Measurements from ENCODE around the gene TMBIM1. TPM values are rescaled to one million over a fixed set of nuclear protein-coding genes. Genes with fewer than 3 reads are reported as not detected.

The TMBIM1 gene
- total RNA-seq, result 100 to 1,000 TPM in 1 of 2 experiments, 10 to 100 TPM in 1; 95.1 to 100 TPM
- 100 to 1,000 TPM in 1 of 3 donors, 10 to 100 TPM in 2; 75.8 to 114 (median 80.3) TPM for polyA plus RNA-seq
- 64.2 to 169 (median 76.7) reads per million in 6 experiments for total RNA-seq

- Mint-ChIP-seq H3K9me3 (no peaks in the 10 kb centered on the region), H3K27me3 (no peaks in the 10 kb centered on the region), H3K4me1 (peaks cover 27 to 64% (median 59%) of the 10 kb centered on the region in 4 donors), H3K27ac (peak within 1 kb of the TSS; percentile 97 to 99 (median 98)), H3K36me3 (no peaks in the 10 kb centered on the region), H3K4me3 (peak within 1 kb of the TSS; percentile 87 to 99 (median 96))
- ATAC-seq (peak; percentile 79 to 86), DNase-seq (peak; percentile 66 to 90 (median 82))
- POLR2A ChIA-PET, result interaction anchor here (0.6 to 9.8 kb wide), 12 partner anchors 10 to 115 kb away, joined by 3 to 206 read pairs (median 4); partner anchors contain the start of genes AAMP, CATIP and PNKD
Measured at GRCh38 chr2:218292048-218293014, at the start of gene TMBIM1. TSS of gene TMBIM1 (minus strand) at chr2:218292503. CDS start at chr2:218282141, 10,362 bp downstream.

GRCh38 chr2:218341381-218341780 lies 49.1 kb upstream of the TMBIM1 start:
- no peaks in the 10 kb centered on the region for H3K36me3 Mint-ChIP-seq
- H3K27ac Mint-ChIP-seq, result peak overlapping the region in 2 of 10 donors; percentile 69 to 73
- H3K9me3 Mint-ChIP-seq, result no peaks in the 10 kb centered on the region
- ATAC-seq (no peak), DNase-seq (no peak)
- POLR2A ChIA-PET, result no interaction called here
- no peak overlapping the region for H3K4me3 Mint-ChIP-seq
- peaks cover 0 to 2% (median 0%) of the 10 kb centered on the region in 5 donors for H3K27me3 Mint-ChIP-seq
- H3K4me1 Mint-ChIP-seq, result peaks cover 0 to 5% (median 0%) of the 10 kb centered on the region in 4 donors

- no peak for DNase-seq
- no peaks in the 10 kb centered on the region for H3K9me3 Mint-ChIP-seq
- no peak overlapping the region for H3K4me3 Mint-ChIP-seq
- no peaks in the 10 kb centered on the region for H3K36me3 Mint-ChIP-seq
- peaks cover 0 to 2% (median 0%) of the 10 kb centered on the region in 4 donors for H3K4me1 Mint-ChIP-seq
- peaks cover 0 to 2% (median 0%) of the 10 kb centered on the region in 5 donors for H3K27me3 Mint-ChIP-seq
- no peak for ATAC-seq
- POLR2A ChIA-PET, result no interaction called here
- H3K27ac Mint-ChIP-seq, result peak overlapping the region in 1 of 10 donors; percentile 56
Measured at GRCh38 chr2:218340656-218341055, 48.4 kb upstream of the TMBIM1 start.

- H3K36me3 Mint-ChIP-seq, result no peaks in the 10 kb centered on the region
- ATAC-seq (no peak), DNase-seq (no peak)
- no peak overlapping the region for H3K27ac Mint-ChIP-seq
- H3K27me3 Mint-ChIP-seq, result no peaks in the 10 kb centered on the region
- POLR2A ChIA-PET, result no interaction called here
- H3K9me3 Mint-ChIP-seq, result no peaks in the 10 kb centered on the region
- H3K4me1 Mint-ChIP-seq, result peaks cover 0 to 25% (median 1%) of the 10 kb centered on the region in 4 donors
- no peak overlapping the region for H3K4me3 Mint-ChIP-seq
Measured at GRCh38 chr2:218334531-218334930, 42.2 kb upstream of the TMBIM1 start.

GRCh38 chr2:218332920-218333645 lies 40.8 kb upstream of the TMBIM1 start:
- POLR2A ChIA-PET, result interaction anchor here (0.6 kb wide), 1 partner anchor 25 kb away, joined by 4 read pairs; no protein-coding TSS in a partner anchor
- DNase-seq, result no peak
- peaks cover 3 to 29% (median 6%) of the 10 kb centered on the region in 4 donors for H3K4me1 Mint-ChIP-seq
- ATAC-seq, result no peak
- H3K27me3 Mint-ChIP-seq, result no peaks in the 10 kb centered on the region
- H3K9me3 Mint-ChIP-seq, result no peaks in the 10 kb centered on the region
- H3K36me3 Mint-ChIP-seq, result no peaks in the 10 kb centered on the region
- H3K4me3 Mint-ChIP-seq, result peak overlapping the region in 1 of 10 donors; percentile 71
- peak overlapping the region in 3 of 10 donors; percentile 19 to 67 (median 57) for H3K27ac Mint-ChIP-seq

GRCh38 chr2:218332288-218332687 lies 40.0 kb upstream of the TMBIM1 start:
- POLR2A ChIA-PET, result interaction anchor here (0.6 kb wide), 1 partner anchor 16 kb away, joined by 3 read pairs; no protein-coding TSS in a partner anchor
- ATAC-seq (no peak), DNase-seq (no peak)
- no peak overlapping the region for H3K4me3 Mint-ChIP-seq
- no peaks in the 10 kb centered on the region for H3K9me3 Mint-ChIP-seq
- peak overlapping the region in 5 of 10 donors; percentile 4 to 76 (median 40) for H3K27ac Mint-ChIP-seq
- no peaks in the 10 kb centered on the region for H3K36me3 Mint-ChIP-seq
- no peaks in the 10 kb centered on the region for H3K27me3 Mint-ChIP-seq
- peaks cover 9 to 37% (median 14%) of the 10 kb centered on the region in 4 donors for H3K4me1 Mint-ChIP-seq

- no peak for ATAC-seq
- peak overlapping the region in 2 of 10 donors; percentile 41 to 76 for H3K27ac Mint-ChIP-seq
- POLR2A ChIA-PET, result interaction anchor here (0.6 kb wide), 1 partner anchor 15 kb away, joined by 3 read pairs; no protein-coding TSS in a partner anchor
Measured at GRCh38 chr2:218331745-218332144, 39.4 kb upstream of the TMBIM1 start.

GRCh38 chr2:218329826-218330593 lies 37.7 kb upstream of the TMBIM1 start:
- POLR2A ChIA-PET, result interaction anchor here (0.6 kb wide), 1 partner anchor 8 kb away, joined by 4 read pairs; no protein-coding TSS in a partner anchor
- Mint-ChIP-seq H3K36me3 (no peaks in the 10 kb centered on the region), H3K9me3 (no peaks in the 10 kb centered on the region), H3K27me3 (no peaks in the 10 kb centered on the region), H3K27ac (peak overlapping the region in 4 of 10 donors; percentile 34 to 56 (median 52)), H3K4me3 (no peak overlapping the region), H3K4me1 (peaks cover 15 to 44% (median 33%) of the 10 kb centered on the region in 4 donors)
- no peak for ATAC-seq
- no peak for DNase-seq

More at GRCh38 chr2:218331745-218332144, 39.4 kb upstream of the TMBIM1 start:
- DNase-seq, result no peak
- H3K27me3 Mint-ChIP-seq, result no peaks in the 10 kb centered on the region
- H3K4me1 Mint-ChIP-seq, result peaks cover 11 to 37% (median 19%) of the 10 kb centered on the region in 4 donors
- no peaks in the 10 kb centered on the region for H3K36me3 Mint-ChIP-seq
- no peaks in the 10 kb centered on the region for H3K9me3 Mint-ChIP-seq
- H3K4me3 Mint-ChIP-seq, result no peak overlapping the region

GRCh38 chr2:218329027-218329825 lies 36.9 kb upstream of the TMBIM1 start:
- H3K4me3 Mint-ChIP-seq, result no peak overlapping the region
- no peaks in the 10 kb centered on the region for H3K36me3 Mint-ChIP-seq
- peak overlapping the region in 5 of 10 donors; percentile 28 to 84 (median 51) for H3K27ac Mint-ChIP-seq
- POLR2A ChIA-PET, result no interaction called here
- ATAC-seq, result no peak
- no peaks in the 10 kb centered on the region for H3K9me3 Mint-ChIP-seq
- DNase-seq, result no peak
- no peaks in the 10 kb centered on the region for H3K27me3 Mint-ChIP-seq
- H3K4me1 Mint-ChIP-seq, result peaks cover 15 to 44% (median 34%) of the 10 kb centered on the region in 4 donors

- no peaks in the 10 kb centered on the region for H3K27me3 Mint-ChIP-seq
- H3K27ac Mint-ChIP-seq, result peak overlapping the region in 7 of 10 donors; percentile 16 to 84 (median 37)
- peaks cover 22 to 48% (median 43%) of the 10 kb centered on the region in 4 donors for H3K4me1 Mint-ChIP-seq
- no peaks in the 10 kb centered on the region for H3K36me3 Mint-ChIP-seq
- no peak overlapping the region for H3K4me3 Mint-ChIP-seq
- ATAC-seq, result no peak
- no peaks in the 10 kb centered on the region for H3K9me3 Mint-ChIP-seq
- POLR2A ChIA-PET, result interaction anchor here (0.6 to 1.5 kb wide), 2 partner anchors 28 to 35 kb away, joined by 3 to 4 read pairs; no protein-coding TSS in a partner anchor
- no peak for DNase-seq
Measured at GRCh38 chr2:218328294-218328693, 36.0 kb upstream of the TMBIM1 start.

Data from naive thymus-derived CD8-positive, alpha-beta T cell (primary cell).